SK-N-SH (cell line): ENCODE measurements around the gene ARID4B.

ENCODE experiments used
- JUND ChIP-seq: IDR thresholded peaks from 2 replicates; pipeline ENCODE4 v1.4.0; 2012
- RFX5 ChIP-seq: IDR thresholded peaks from 2 replicates; pipeline ENCODE4 v1.6.1; 2012; ENCODE audit warnings: mild to moderate bottlenecking, improper control_type of control experiment, low read length

DNA sequence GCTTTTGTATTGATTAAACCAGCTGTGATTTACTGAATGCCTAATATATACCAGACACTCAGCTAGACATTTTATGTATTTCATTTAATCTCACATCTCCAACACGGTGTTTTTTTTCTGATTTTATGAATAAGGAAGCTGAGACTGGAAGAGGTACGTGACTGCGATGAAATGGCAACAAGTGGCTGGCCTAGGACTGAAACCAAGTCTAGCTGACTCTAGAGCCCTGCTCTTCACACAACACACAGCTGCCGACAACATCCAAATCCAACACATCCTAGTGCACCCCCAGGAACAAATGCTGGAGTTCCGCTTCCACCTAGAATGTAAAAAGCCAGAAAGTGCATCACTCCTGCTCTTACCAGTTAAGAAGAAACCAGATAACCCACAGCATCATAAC is 188.7 kb downstream of the ARID4B start:
- TF ChIP-seq RFX5, result no peak
- no peak for TF ChIP-seq JUND
